AG04449 (cell line): ENCODE data around the gene NAV2.
"Not testable (repeated sequence)": the region's sequence is repeated elsewhere in the genome, so short reads cannot be mapped to it uniquely, and the experiment has no call there.

Experiments used
- CTCF ChIA-PET: fragments of 350-600 bp; formaldehyde crosslinking; extraction: SDS; loops from one replicate; lab custom pipeline; 2021; ENCODE audit warnings: antibody characterized with exemption; lab: Yijun Ruan, JAX
- POLR2A ChIA-PET: fragments of 400-600, 350-600 bp; formaldehyde crosslinking; extraction: SDS; loops from one replicate; lab custom pipeline; 2020; ENCODE audit warnings: antibody characterized with exemption, inconsistent platforms; lab: Yijun Ruan, JAX
- DNase-seq: peaks from one replicate; pipeline ENCODE4 v3.0.0-alpha.2; 2010; ENCODE audit warnings: low read depth, low spot score
- H3K4me3 ChIP-seq: 2 replicates; pipeline ENCODE4 v1.5.1; 2011; ENCODE audit warnings: low read depth, mild to moderate bottlenecking, control low read depth, low read length
- TF ChIP-seq, protein P1 (sequence below): IDR thresholded peaks from one replicate; pipeline ENCODE4 v1.5.1; 2011; ENCODE audit warnings: mild to moderate bottlenecking, moderate library complexity, low read length, control low read depth, inconsistent platforms; ENCODE audit not compliant: insufficient read depth; ENCODE audit errors: missing control alignments

NAV2 gene

DNA sequence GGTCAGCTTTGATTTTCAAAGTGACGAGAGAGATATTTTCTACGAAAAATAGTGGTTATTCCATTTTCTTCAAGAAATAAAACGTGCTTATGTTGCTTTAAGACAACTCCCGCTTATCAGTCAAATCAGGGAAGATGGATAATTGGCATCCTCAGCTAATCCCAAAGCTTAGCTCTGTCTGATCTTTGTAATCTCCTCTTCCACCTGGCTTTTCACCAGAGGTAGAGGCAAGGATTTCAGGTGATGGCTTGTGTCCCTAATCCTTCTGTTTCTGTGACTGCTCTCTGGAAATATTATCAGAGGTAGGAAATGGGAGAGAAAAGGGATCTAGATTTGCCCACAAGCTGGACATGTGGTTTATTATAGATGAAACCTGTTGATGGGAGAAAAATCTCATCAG, 368.7 kb downstream of the NAV2 start:
- POLR2A ChIA-PET: no interaction called here
- DNase-seq: no peak
- TF ChIP-seq, protein P1, sequence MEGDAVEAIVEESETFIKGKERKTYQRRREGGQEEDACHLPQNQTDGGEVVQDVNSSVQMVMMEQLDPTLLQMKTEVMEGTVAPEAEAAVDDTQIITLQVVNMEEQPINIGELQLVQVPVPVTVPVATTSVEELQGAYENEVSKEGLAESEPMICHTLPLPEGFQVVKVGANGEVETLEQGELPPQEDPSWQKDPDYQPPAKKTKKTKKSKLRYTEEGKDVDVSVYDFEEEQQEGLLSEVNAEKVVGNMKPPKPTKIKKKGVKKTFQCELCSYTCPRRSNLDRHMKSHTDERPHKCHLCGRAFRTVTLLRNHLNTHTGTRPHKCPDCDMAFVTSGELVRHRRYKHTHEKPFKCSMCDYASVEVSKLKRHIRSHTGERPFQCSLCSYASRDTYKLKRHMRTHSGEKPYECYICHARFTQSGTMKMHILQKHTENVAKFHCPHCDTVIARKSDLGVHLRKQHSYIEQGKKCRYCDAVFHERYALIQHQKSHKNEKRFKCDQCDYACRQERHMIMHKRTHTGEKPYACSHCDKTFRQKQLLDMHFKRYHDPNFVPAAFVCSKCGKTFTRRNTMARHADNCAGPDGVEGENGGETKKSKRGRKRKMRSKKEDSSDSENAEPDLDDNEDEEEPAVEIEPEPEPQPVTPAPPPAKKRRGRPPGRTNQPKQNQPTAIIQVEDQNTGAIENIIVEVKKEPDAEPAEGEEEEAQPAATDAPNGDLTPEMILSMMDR: no peak
- H3K4me3 ChIP-seq: no peak overlapping the region
- CTCF ChIA-PET: interaction anchor here (1.1 to 1.8 kb wide), 4 partner anchors 22 to 46 kb away, joined by 3 to 5 read pairs (median 4); no protein-coding TSS in a partner anchor

- DNase-seq, H3K4me3 ChIP-seq, POLR2A ChIA-PET, CTCF ChIA-PET: not testable (repeated sequence)
Observed at GRCh38 chr11:20083877-20084276, 371.2 kb downstream of the NAV2 start.

GRCh38 chr11:20084921-20085814, 372.5 kb downstream of the NAV2 start:
- no peak overlapping the region for H3K4me3 ChIP-seq
- DNase-seq: no peak
- TF ChIP-seq, protein P1: no peak
- ChIA-PET POLR2A (no interaction called here), CTCF (interaction anchor here (0.8 to 1.2 kb wide), 2 partner anchors 44 to 132 kb away, joined by 3 read pairs; no protein-coding TSS in a partner anchor)

GRCh38 chr11:20085918-20086317, 373.3 kb downstream of the NAV2 start:
- ChIA-PET CTCF (interaction anchor here (1.0 kb wide), 1 partner anchor 24 kb away, joined by 3 read pairs; no protein-coding TSS in a partner anchor), POLR2A (no interaction called here)
- no peak overlapping the region for H3K4me3 ChIP-seq
- no peak for DNase-seq
- TF ChIP-seq, protein P1: no peak

- CTCF ChIA-PET: interaction anchor here (1.0 to 1.3 kb wide), 2 partner anchors 23 to 41 kb away, joined by 3 to 4 read pairs; no protein-coding TSS in a partner anchor
Observed at GRCh38 chr11:20087118-20087521, 374.5 kb downstream of the NAV2 start.

DNA sequence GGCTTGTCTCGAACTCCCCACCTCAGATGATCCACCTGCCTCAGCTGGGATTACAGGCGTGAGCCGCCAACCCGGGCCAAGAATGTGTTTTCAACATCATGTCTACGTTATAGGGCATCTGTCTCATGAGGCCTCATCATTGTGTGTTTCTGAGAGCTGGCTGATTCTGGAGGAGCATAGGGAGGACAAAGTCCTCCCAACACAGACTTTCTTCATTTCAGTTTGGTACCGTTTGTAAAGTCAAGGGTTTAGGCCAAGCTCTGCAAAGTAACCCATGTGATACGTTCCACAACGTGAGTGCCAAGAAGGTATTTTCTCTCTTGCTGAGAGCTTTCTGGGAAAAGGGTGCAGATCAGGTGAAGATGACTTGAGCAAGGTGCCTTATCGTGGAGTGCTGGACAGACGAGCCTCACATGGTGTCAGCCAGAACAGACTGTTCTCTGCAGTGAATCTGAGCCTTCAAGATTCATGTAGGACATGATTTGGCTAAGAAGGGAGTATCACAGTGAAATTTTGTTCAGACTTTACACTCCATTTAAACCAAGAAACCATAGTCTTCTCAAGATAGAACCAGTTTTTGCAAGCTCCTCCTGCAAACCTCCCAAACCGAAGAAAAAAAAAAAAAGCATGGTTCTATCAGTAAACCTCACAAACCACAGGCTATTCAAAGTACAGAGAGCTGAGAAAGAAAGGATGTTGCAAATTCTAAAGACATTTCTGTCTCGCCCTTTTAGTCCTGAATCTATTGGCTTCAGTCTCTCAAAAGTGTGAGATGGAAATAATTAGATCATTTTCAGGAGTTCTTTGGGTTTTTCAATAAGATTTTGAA, 376.0 kb downstream of the NAV2 start:
- ChIA-PET CTCF (interaction anchor here (0.5 to 7.0 kb wide), 7 partner anchors 23 to 765 kb away, joined by 3 to 52 read pairs (median 4); no protein-coding TSS in a partner anchor), POLR2A (interaction anchor here (0.7 kb wide), 1 partner anchor 9 kb away, joined by 3 read pairs; no protein-coding TSS in a partner anchor)
- TF ChIP-seq, protein P1: no peak
- H3K4me3 ChIP-seq: no peak overlapping the region
- no peak for DNase-seq

More at GRCh38 chr11:20087118-20087521, 374.5 kb downstream of the NAV2 start:
- POLR2A ChIA-PET: no interaction called here
- TF ChIP-seq, protein P1: no peak
- DNase-seq: peak; percentile 96
- no peak overlapping the region for H3K4me3 ChIP-seq
